Suprapubic skin (tissue), 4 donors: Measurements from ENCODE around the gene ARVCF. TPM values are rescaled to one million over a fixed set of nuclear protein-coding genes. Genes with fewer than 3 reads are reported as not detected.
A peak's percentile ranks its signal among the peaks of the same experiment; 100 is the strongest.

Experiments used
- DNase-seq, 2 donors: peaks; one replicate each; pipeline ENCODE4 v3.0.0-alpha.2; 2019; ENCODE audit warnings: low spot score in 2 of 2
- H3K27ac ChIP-seq: fragments of 200-600 bp; sonication (generic); one replicate; pipeline ENCODE4 v1.5.1; 2019
- H3K27me3 ChIP-seq: fragments of 200-600 bp; sonication (generic); one replicate; pipeline ENCODE4 v1.5.1; 2019
- H3K36me3 ChIP-seq: fragments of 200-600 bp; sonication (generic); one replicate; pipeline ENCODE4 v1.5.1; 2019
- H3K4me1 ChIP-seq: fragments of 200-600 bp; sonication (generic); one replicate; pipeline ENCODE4 v1.5.1; 2019
- H3K4me3 ChIP-seq: fragments of 200-600 bp; sonication (generic); one replicate; pipeline ENCODE4 v1.5.1; 2019; ENCODE audit warnings: mild to moderate bottlenecking
- H3K9me3 ChIP-seq: fragments of 200-600 bp; sonication (generic); one replicate; pipeline ENCODE4 v1.5.1; 2019
- CTCF ChIP-seq, 2 donors: fragments of 200-600 bp in 1 of 2; fragments of 450-650 bp in 1 of 2; sonication (generic) in 1 of 2; IDR thresholded peaks; one replicate each; pipeline ENCODE4 v1.5.1; 2016 to 2019; ENCODE audit warnings: antibody characterized with exemption in 2 of 2, mild to moderate bottlenecking in 1 of 2, moderate library complexity in 1 of 2
- EP300 ChIP-seq: sonication (generic); formaldehyde crosslinking; IDR thresholded peaks from one replicate; pipeline ENCODE4 v1.6.1; 2017; ENCODE audit warnings: antibody characterized with exemption
- POLR2A ChIP-seq, 2 donors: fragments of 450-650 bp; IDR thresholded peaks; one replicate each; pipeline ENCODE4 v1.6.1; 2017; ENCODE audit warnings: antibody characterized with exemption in 2 of 2, mild to moderate bottlenecking in 2 of 2, moderate library complexity in 2 of 2
- POLR2AphosphoS5 ChIP-seq, 3 donors: sonication (generic); formaldehyde crosslinking; IDR thresholded peaks; one replicate each; pipeline ENCODE4 v1.6.1; 2017; ENCODE audit warnings: antibody characterized with exemption in 3 of 3
- WGBS: methylation state at CpG from one replicate; pipeline ENCODE4 v1.1.5; 2018; 5-methylcytosine and 5-hydroxymethylcytosine counted together
- total RNA-seq, 4 donors: library from RNA; depleted of rRNA; stranded (reverse); fragments of >200 nt; gene quantifications; one replicate each; pipeline ENCODE4 v1.1.0, GENCODE V29; 2016

The ARVCF gene
- total RNA-seq, 4 donors from 2014 or later, result 22.9 to 38.4 (median 26.0) TPM

- H3K36me3 ChIP-seq, result peaks cover 7% of the 10 kb centered on the region
- no peaks in the 10 kb centered on the region for H3K27me3 ChIP-seq
- peaks cover 28% of the 10 kb centered on the region for H3K4me1 ChIP-seq
- no peak for TF ChIP-seq EP300
- TF ChIP-seq CTCF (IDR thresholded peaks at IDR 0.05), result no peak
- TF ChIP-seq POLR2A (IDR thresholded peaks at IDR 0.05), result no peak
- no peak for TF ChIP-seq POLR2AphosphoS5 (IDR thresholded peaks at IDR 0.05)
- no peak for DNase-seq
- no peaks in the 10 kb centered on the region for H3K9me3 ChIP-seq
- H3K27ac ChIP-seq, result no peak overlapping the region
- no peak overlapping the region for H3K4me3 ChIP-seq
- WGBS, result 84% methylated on average over 10 of the region's 16 CpGs
Measured at GRCh38 chr22:20031732-20032406, 15.2 kb upstream of the ARVCF start.

GRCh38 chr22:20029550-20030225 is 13.1 kb upstream of the ARVCF start:
- DNase-seq, result no peak

GRCh38 chr22:20028855-20029549 is 12.4 kb upstream of the ARVCF start:
- peaks cover 31% of the 10 kb centered on the region for H3K4me1 ChIP-seq
- WGBS, result 76% methylated on average over 16 of the region's 16 CpGs
- no peak for DNase-seq
- peaks cover 9% of the 10 kb centered on the region for H3K36me3 ChIP-seq
- TF ChIP-seq POLR2A (IDR thresholded peaks at IDR 0.05) (no peak), POLR2AphosphoS5 (IDR thresholded peaks at IDR 0.05) (no peak), EP300 (no peak), CTCF (IDR thresholded peaks at IDR 0.05) (no peak)
- no peaks in the 10 kb centered on the region for H3K9me3 ChIP-seq
- H3K4me3 ChIP-seq, result no peak overlapping the region
- no peak overlapping the region for H3K27ac ChIP-seq
- H3K27me3 ChIP-seq, result no peaks in the 10 kb centered on the region

More at GRCh38 chr22:20029550-20030225, 13.1 kb upstream of the ARVCF start:
- no peaks in the 10 kb centered on the region for H3K9me3 ChIP-seq
- no peaks in the 10 kb centered on the region for H3K27me3 ChIP-seq
- peaks cover 28% of the 10 kb centered on the region for H3K4me1 ChIP-seq
- TF ChIP-seq EP300 (no peak), CTCF (IDR thresholded peaks at IDR 0.05) (no peak), POLR2AphosphoS5 (IDR thresholded peaks at IDR 0.05) (no peak), POLR2A (IDR thresholded peaks at IDR 0.05) (no peak)
- 95% methylated on average over 9 of the region's 9 CpGs for WGBS
- no peak overlapping the region for H3K4me3 ChIP-seq
- H3K27ac ChIP-seq, result no peak overlapping the region
- peaks cover 3% of the 10 kb centered on the region for H3K36me3 ChIP-seq

GRCh38 chr22:20027966-20028854 is 11.6 kb upstream of the ARVCF start:
- Histone ChIP-seq H3K27ac (no peak overlapping the region), H3K4me1 (peaks cover 28% of the 10 kb centered on the region), H3K36me3 (peaks cover 9% of the 10 kb centered on the region), H3K4me3 (no peak overlapping the region), H3K27me3 (no peaks in the 10 kb centered on the region), H3K9me3 (no peaks in the 10 kb centered on the region)
- 82% methylated on average over 12 of the region's 12 CpGs for WGBS
- peak in 1 of 2 donors; percentile 17 for DNase-seq
- TF ChIP-seq POLR2A (IDR thresholded peaks at IDR 0.05) (no peak), CTCF (IDR thresholded peaks at IDR 0.05) (peak in 1 of 2 donors; percentile 38), POLR2AphosphoS5 (IDR thresholded peaks at IDR 0.05) (no peak), EP300 (no peak)
